GM12872 (cell line): ENCODE data around the gene TFF3.

Source experiments
- CTCF ChIP-seq: IDR thresholded peaks from 3 replicates; pipeline ENCODE4 v1.5.1; 2011; ENCODE audit warnings: low read depth, mild to moderate bottlenecking, low read length, moderate library complexity; ENCODE audit not compliant: insufficient read depth

The TFF3 gene

GRCh38 chr21:42331660-42332059 is 16.5 kb upstream of the TFF3 start:
- no peak for TF ChIP-seq CTCF

GRCh38 chr21:42330380-42331371 is 15.5 kb upstream of the TFF3 start:
- TF ChIP-seq CTCF = no peak

- no peak for TF ChIP-seq CTCF
Observed at GRCh38 chr21:42324896-42325295, 9.7 kb upstream of the TFF3 start.

- TF ChIP-seq CTCF = no peak
Observed at GRCh38 chr21:42321845-42322244, 6.6 kb upstream of the TFF3 start.

- TF ChIP-seq CTCF = no peak
Observed at GRCh38 chr21:42321231-42321630, 6.0 kb upstream of the TFF3 start.

GRCh38 chr21:42320791-42321190 is 5.6 kb upstream of the TFF3 start:
- no peak for TF ChIP-seq CTCF

GRCh38 chr21:42319851-42320572 is 4.8 kb upstream of the TFF3 start:
- TF ChIP-seq CTCF = 0 out of 3 replicates have a peak, but pooled peaks have one; percentile 24
